Measurements from ENCODE around the gene CFB. TPM values are rescaled to one million over a fixed set of nuclear protein-coding genes. Genes with fewer than 3 reads are reported as not detected.

CFB gene
- total RNA-seq, 6 donors from 2014 or later = 15.0 to 199 (median 58.1) TPM

- peak; percentile 44 to 61 for ATAC-seq (ENCODE audit: low FRiP score in 2 of 2)
- Histone ChIP-seq H3K27ac (peak overlapping the region; percentile 63 to 84 (median 81)), H3K36me3 (no peaks in the 10 kb centered on the region), H3K27me3 (no peaks in the 10 kb centered on the region), H3K9me3 (no peaks in the 10 kb centered on the region), H3K4me3 (no peak overlapping the region), H3K4me1 (peaks cover 15 to 24% (median 20%) of the 10 kb centered on the region in 4 donors)
- 22 to 44% methylated on average over 2 of the region's 2 CpGs for WGBS, 2 donors
- peak in 1 of 2 donors; percentile 73 for DNase-seq
- TF ChIP-seq POLR2A (IDR thresholded peaks at IDR 0.05) (peak in 1 of 4 donors; percentile 17), EP300 (IDR thresholded peaks at IDR 0.05) (peak in 1 of 4 donors; percentile 57), CTCF (IDR thresholded peaks at IDR 0.05) (no peak), POLR2AphosphoS5 (IDR thresholded peaks at IDR 0.05) (peak in 1 of 2 donors; percentile 59)
These were observed 25.1 kb upstream of the CFB start for GRCh38 chr6:31920811-31921210.

GRCh38 chr6:31922942-31923341 is 23.0 kb upstream of the CFB start:
- TF ChIP-seq EP300 (IDR thresholded peaks at IDR 0.05) (no peak), CTCF (IDR thresholded peaks at IDR 0.05) (peak in 3 of 6 experiments; percentile 5 to 22 (median 12))
- no peak overlapping the region for H3K4me3 ChIP-seq
- no peaks in the 10 kb centered on the region for H3K27me3 ChIP-seq
- 13 to 17% methylated on average over 5 of the region's 5 CpGs for WGBS, 2 donors
- peak in 1 of 2 donors; percentile 31 for DNase-seq
- no peak overlapping the region for H3K27ac ChIP-seq
- H3K4me1 ChIP-seq = peaks cover 15 to 24% (median 20%) of the 10 kb centered on the region in 4 donors
- no peaks in the 10 kb centered on the region for H3K36me3 ChIP-seq
- no peaks in the 10 kb centered on the region for H3K9me3 ChIP-seq
- peak in 1 of 2 donors; percentile 13 for ATAC-seq (ENCODE audit: low FRiP score in 2 of 2)

- no peaks in the 10 kb centered on the region for H3K9me3 ChIP-seq
- H3K36me3 ChIP-seq = no peaks in the 10 kb centered on the region
- H3K4me1 ChIP-seq = peaks cover 0 to 19% (median 4%) of the 10 kb centered on the region in 4 donors
- H3K27me3 ChIP-seq = no peaks in the 10 kb centered on the region
- H3K4me3 ChIP-seq = peak within 1 kb of the TSS in 3 of 4 donors; percentile 36 to 49 (median 46)
- TF ChIP-seq POLR2A (IDR thresholded peaks at IDR 0.05) = peak in 1 of 4 donors; percentile 53
- no peak for TF ChIP-seq EP300 (IDR thresholded peaks at IDR 0.05)
- WGBS, 2 donors = 51 to 60% methylated on average over 11 of the region's 11 CpGs
- DNase-seq = peak in 1 of 2 donors; percentile 66
- peak within 1 kb of the TSS; percentile 28 to 88 (median 73) for H3K27ac ChIP-seq
- ATAC-seq (ENCODE audit: low FRiP score in 2 of 2) = peak; percentile 58 to 80
These were observed 18.5 kb upstream of the CFB start, which contains the start of gene C2 for GRCh38 chr6:31927242-31927862. C2 (plus strand) TSS chr6:31927717; CDS start chr6:31927753, 36 bp downstream.

GRCh38 chr6:31927863-31928671 is 17.8 kb upstream of the CFB start:
- peak overlapping the region; percentile 28 to 88 (median 73) for H3K27ac ChIP-seq
- no peak for TF ChIP-seq CTCF (IDR thresholded peaks at IDR 0.05)
- no peak for TF ChIP-seq EP300 (IDR thresholded peaks at IDR 0.05)
- no peak for TF ChIP-seq POLR2A (IDR thresholded peaks at IDR 0.05)
- TF ChIP-seq POLR2AphosphoS5 (IDR thresholded peaks at IDR 0.05) = no peak
- 68 to 70% methylated on average over 7 to 11 of the region's 11 CpGs for WGBS, 2 donors
- peaks cover 0 to 19% (median 4%) of the 10 kb centered on the region in 4 donors for H3K4me1 ChIP-seq
- H3K4me3 ChIP-seq = peak overlapping the region in 3 of 4 donors; percentile 36 to 49 (median 46)
- no peaks in the 10 kb centered on the region for H3K27me3 ChIP-seq
- DNase-seq (no peak), ATAC-seq (ENCODE audit: low FRiP score in 2 of 2) (peak; percentile 19 to 31)
- no peaks in the 10 kb centered on the region for H3K9me3 ChIP-seq
- H3K36me3 ChIP-seq = no peaks in the 10 kb centered on the region

- peaks cover 0 to 19% (median 4%) of the 10 kb centered on the region in 4 donors for H3K4me1 ChIP-seq
- TF ChIP-seq POLR2A (IDR thresholded peaks at IDR 0.05) = no peak
- TF ChIP-seq POLR2AphosphoS5 (IDR thresholded peaks at IDR 0.05) = no peak
- H3K9me3 ChIP-seq = no peaks in the 10 kb centered on the region
- ATAC-seq (ENCODE audit: low FRiP score in 2 of 2) (no peak), DNase-seq (no peak)
- H3K36me3 ChIP-seq = no peaks in the 10 kb centered on the region
- H3K4me3 ChIP-seq = peak overlapping the region in 3 of 4 donors; percentile 36 to 49 (median 46)
- H3K27ac ChIP-seq = peak overlapping the region in 3 of 4 donors; percentile 69 to 88 (median 77)
- no peaks in the 10 kb centered on the region for H3K27me3 ChIP-seq
- WGBS, 2 donors = 81 to 84% methylated on average over 9 of the region's 9 CpGs
These were observed 17.3 kb upstream of the CFB start for GRCh38 chr6:31928672-31928939.
